Stimulated activated CD4-positive, alpha-beta T cell treated with anti-CD3 and anti-CD28 coated beads, TNF-alpha, amount 100 ng/mL, for 24 hours (primary cell): ENCODE measurements around the gene CD63.

Experiments
- DNase-seq, 3 experiments: peaks; one replicate each; pipeline ENCODE4 v3.0.0-alpha.2; 2020; ENCODE audit warnings: low read depth in 3 of 3

Gene CD63

DNA sequence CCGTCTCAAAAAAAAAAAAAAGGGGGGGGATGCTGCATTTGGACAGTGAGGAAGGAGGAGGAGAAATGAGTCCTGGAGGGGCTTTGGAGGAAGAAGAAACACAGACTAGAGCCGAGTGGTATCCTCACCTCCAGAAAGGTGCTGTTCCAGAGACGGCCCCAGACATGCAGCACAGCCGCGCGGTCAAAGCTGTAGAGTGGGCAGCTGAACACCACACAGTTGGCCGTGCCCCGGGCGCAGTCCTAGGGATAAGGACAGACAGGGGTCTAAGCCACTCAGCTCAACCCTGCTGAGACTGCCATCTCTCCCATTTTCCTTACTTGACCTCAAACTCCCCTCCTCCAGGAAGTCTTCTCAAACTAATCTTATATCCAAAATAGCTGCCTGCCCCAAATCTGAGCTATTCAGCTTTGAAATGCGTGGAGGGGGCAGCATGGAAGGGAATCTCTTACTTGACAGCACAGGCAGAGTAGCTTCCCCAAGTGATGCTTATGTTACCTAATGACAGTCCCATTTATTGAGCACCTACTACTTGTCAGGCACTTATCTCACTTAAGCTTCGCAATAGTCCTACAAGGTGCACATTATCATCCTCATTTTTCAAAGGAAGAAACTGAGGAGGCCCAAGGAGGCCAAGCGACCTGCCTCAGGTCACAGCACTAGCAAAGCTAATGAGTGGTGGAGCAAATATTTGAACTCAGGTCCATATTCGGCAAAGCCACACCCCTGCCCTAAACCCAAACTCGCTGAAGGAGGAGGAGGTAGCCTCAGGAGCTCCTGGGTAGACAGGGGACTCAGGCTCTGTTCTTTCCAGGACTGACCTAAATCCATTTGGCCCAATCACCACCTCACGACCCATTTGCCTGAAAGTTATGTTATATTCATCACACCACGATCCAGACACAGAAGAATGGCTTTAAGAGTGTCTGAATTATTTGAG lies 39.8 kb downstream of the CD63 start:
- no peak for DNase-seq

DNA sequence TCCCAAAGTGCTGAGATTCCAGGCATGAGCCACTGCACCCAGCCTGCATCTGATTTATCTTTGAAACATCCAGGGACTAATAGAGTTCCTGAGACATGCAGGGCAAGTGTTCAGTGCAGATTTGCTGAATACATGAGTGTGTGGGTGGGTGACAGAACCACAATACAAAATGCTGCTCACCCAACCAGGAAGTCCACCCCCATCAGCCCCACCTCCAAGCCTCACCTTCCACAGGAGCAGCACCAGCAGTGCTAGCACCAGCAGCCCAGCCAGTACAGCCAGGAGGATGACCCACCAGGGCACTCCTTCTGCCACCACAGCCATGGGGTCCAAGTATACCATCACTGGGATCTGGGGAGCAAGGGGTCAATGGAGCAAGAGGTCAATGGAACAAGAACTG lies 41.1 kb downstream of the CD63 start:
- DNase-seq, result peak in 1 of 3 experiments; percentile 34

GRCh38 chr12:55686366-55687010 lies 42.3 kb downstream of the CD63 start:
- DNase-seq, result no peak

DNA sequence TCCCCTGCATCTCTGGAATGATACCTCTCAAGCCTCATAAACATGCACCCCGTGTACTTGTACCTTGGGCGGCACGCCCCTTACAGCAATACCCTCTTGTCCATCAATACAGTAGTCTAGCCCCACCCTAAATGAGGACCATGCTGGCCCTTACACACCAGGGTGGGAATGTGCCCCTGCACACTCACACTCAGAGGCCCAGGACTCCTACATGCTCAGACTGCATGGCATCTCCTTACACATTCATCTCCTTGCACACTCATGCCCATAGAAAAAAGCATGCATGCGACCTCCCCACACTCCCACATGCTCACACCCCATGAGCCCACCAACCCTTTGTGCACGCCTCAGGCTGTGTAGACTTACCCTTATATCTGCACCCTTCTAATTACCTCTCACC lies 43.1 kb downstream of the CD63 start:
- no peak for DNase-seq

- no peak for DNase-seq
These were observed 43.9 kb downstream of the CD63 start for GRCh38 chr12:55684761-55685370.

DNA sequence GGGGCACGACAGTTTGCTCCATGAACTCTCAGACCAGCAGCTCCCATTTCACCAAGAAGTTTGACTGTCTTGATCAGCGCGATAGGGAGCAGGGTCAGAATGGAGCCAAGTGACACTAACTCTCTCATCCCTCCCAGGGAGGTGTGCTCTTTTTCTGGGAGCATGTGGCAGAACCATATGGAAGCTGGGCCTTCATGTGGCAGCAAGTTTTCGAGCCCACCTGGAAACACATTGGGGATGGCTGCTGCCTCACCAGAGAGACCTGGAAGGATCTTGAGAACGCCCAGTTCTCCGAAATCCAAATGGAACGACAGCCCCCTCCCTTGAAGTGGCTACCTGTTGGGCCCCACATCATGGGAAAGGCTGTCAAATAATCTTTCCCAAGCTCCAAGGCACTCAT lies 45.1 kb downstream of the CD63 start:
- no peak for DNase-seq

DNA sequence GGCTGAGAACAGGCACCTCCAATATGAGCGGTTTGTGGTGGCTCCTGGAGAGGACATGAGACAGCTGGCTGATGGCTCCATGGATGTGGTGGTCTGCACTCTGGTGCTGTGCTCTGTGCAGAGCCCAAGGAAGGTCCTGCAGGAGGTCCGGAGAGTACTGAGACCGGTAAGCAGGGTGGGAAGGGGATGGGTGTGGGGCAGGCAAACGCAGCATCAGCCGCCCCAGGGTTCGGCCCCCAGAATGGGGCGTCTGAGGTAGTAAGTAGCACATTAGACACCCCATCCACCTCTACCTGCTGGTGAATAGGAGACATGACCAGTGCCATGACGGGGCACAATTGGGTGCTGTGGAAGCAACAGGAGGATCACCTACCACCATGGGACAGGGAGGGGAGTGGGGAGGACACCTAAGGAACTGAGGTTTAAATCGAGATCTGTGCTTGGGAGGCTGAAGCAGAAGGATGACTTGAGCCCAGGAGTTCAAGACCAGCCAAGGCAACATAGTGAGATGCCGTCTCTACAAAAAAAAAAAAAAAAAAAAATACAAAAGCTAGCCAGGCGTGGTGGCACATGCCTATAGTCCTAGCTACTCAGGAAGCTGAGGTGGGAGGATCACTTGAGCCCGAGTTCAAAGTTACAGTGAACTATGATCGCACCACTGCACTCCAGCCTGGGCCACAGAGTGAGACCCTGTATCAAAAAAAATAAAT lies 46.6 kb downstream of the CD63 start:
- DNase-seq, result no peak

DNA sequence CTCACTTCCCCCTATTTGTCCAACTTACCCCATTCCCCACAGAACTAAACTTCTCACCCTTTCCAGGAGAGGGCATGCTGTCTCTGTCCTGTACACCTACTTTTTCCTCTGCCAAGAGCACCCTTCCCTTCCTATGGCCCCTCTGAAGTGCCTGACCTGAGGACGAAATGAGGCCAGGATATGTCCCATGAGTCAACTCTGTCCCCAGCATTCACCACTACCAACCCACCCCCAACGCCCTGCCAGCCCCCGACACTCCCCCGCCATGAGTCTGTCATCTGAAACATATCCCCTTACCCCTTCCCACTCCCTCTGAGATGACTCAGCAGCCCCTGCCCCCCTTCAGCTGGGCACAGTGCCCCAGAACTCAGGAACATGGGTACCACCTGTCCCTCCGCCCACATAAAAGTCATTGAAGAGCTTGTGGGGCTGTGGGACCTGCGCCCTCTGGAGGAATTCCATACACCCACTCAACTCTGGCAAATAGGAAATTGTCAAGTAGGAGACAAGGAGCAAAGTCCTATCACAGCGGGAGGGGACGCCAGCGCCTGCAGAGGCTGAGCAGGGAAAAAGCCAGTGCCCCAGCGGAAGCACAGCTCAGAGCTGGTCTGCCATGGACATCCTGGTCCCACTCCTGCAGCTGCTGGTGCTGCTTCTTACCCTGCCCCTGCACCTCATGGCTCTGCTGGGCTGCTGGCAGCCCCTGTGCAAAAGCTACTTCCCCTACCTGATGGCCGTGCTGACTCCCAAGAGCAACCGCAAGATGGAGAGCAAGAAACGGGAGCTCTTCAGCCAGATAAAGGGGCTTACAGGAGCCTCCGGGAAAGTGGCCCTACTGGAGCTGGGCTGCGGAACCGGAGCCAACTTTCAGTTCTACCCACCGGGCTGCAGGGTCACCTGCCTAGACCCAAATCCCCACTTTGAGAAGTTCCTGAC lies 47.4 kb downstream of the CD63 start:
- DNase-seq, result no peak

DNA sequence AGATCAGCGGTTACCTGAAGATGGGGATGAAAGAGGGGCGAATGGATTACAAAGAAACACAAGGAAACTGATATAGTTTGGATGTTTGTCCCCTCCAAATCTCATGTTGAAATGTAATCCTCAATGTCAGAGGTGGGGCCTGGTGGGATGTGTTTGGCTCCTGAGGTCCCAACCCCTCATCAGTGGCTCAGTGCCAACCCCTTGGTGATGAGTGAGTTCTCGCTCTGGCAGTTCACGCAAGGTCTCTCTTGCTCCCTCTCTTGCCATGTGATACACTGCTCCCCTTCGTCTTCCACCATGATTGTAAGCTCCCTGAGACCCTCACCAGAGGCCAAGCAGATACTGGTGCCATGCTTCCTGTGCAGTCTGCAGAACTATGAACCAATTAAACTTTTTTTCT lies 49.1 kb downstream of the CD63 start:
- DNase-seq, result no peak

DNA sequence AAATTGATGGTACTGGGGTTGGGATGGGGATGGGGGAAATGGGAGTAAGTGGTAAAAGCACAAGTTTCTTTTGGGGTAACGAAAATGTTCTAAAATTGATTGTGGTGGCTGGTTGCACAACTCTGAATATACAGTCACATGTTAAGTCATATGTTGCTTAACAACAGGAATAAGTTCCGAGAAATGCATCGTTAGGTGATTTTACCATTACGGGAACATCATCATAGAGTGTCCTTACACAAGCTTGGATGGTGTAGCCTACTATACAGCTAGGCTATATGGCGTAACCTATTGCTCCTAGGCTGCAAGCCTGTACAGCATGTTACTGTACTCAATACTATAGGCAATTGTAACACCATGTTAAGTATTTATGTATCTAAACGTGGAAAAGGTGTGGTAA lies 52.1 kb downstream of the CD63 start:
- no peak for DNase-seq

GRCh38 chr12:55675666-55676065 lies 53.1 kb downstream of the CD63 start:
- DNase-seq, result no peak
